Effector CD4-positive, alpha-beta T cell (primary cell): Measurements from ENCODE around the gene VMAC.

Experiments
- DNase-seq: peaks from one replicate; pipeline ENCODE4 v3.0.0-alpha.2; 2020

VMAC gene

GRCh38 chr19:5905114-5905778 lies 574 bp downstream of the VMAC start:
- no peak for DNase-seq

DNA sequence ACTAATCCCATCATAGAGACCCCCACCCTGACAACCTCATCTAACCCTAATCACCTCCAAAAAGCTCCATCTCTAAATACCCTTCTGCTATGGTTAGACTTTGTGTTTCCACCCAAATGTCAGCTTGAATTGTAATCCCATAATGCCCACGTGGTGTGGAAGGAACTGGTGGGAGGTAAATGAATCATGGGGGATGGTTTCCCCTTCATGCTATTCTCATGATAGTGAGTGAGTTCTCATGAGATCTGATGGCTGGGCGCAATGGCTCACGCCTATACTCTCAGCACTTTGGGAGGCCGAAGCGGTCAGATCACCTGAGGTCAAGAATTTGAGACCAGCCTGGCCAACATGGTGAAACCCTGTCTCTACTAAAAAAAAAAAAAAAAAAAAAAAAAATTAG lies 2.6 kb downstream of the VMAC start:
- DNase-seq = no peak

DNA sequence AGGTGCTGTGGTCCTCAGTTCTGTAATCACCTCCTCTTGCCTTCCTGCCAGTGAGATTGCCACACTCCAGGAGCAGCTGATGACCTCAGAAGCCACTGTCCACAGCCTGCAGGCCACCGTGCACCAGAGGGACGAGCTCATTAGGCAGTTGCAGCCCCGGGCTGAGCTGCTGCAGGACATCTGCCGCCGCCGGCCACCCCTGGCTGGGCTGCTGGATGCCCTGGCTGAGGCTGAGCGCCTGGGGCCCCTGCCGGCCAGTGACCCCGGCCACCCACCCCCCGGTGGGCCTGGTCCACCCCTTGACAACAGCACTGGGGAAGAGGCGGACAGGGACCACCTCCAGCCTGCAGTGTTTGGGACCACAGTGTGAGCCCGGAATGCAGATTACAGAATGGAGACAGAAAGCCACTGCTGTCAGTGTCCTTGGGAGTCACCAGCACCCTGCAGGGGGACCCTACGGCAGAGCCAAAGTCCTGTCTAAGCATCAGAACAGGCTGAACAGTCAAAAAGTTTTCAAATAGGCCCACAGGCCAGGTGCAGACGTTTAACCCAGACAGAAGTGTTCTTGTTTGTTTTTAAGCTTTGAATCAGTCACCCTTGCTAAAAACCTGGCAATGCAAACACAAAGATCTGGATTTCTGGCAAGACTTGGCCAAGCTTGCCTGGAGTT lies 4.2 kb downstream of the VMAC start:
- DNase-seq = no peak

DNA sequence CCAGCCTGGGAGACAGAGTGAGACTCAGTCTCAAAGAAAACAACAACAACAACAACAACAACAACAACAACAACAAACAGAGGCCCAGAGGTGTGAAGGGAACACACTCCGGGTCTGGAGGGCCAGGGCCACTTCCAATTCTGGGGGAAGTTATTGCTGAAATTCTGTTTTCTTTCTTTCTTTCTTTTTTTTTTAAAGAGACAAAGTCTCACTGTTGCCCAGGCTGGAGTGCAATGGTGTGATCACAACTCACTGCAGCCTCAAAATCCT lies 5.9 kb downstream of the VMAC start:
- DNase-seq = no peak

DNA sequence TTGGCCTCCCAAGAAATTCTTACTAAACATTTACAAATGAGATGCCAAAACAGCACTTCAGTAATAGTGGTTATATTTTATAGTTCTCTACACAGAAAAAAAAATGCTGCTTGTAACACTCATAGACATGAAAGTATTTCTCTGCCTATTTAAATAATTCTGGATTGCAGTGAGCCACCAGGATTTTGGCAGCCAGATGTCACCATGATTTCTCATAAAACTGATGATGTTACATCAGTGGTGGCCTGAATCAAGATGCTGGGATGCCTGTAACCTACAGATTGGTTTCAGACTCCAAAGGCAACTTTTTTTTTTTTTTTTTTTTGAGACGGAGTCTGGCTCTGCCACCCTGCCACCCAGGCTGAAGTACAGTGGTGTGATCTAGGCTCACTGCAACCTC lies 6.7 kb downstream of the VMAC start:
- DNase-seq = no peak

- DNase-seq = no peak
These were observed 9.2 kb downstream of the VMAC start, which contains the start of gene CAPS for GRCh38 chr19:5913739-5914357. Gene CAPS, plus strand, starts transcription at chr19:5914254. Its CDS starts 153 bp downstream, at chr19:5914407.

GRCh38 chr19:5914358-5914774 lies 9.7 kb downstream of the VMAC start:
- DNase-seq = no peak

DNA sequence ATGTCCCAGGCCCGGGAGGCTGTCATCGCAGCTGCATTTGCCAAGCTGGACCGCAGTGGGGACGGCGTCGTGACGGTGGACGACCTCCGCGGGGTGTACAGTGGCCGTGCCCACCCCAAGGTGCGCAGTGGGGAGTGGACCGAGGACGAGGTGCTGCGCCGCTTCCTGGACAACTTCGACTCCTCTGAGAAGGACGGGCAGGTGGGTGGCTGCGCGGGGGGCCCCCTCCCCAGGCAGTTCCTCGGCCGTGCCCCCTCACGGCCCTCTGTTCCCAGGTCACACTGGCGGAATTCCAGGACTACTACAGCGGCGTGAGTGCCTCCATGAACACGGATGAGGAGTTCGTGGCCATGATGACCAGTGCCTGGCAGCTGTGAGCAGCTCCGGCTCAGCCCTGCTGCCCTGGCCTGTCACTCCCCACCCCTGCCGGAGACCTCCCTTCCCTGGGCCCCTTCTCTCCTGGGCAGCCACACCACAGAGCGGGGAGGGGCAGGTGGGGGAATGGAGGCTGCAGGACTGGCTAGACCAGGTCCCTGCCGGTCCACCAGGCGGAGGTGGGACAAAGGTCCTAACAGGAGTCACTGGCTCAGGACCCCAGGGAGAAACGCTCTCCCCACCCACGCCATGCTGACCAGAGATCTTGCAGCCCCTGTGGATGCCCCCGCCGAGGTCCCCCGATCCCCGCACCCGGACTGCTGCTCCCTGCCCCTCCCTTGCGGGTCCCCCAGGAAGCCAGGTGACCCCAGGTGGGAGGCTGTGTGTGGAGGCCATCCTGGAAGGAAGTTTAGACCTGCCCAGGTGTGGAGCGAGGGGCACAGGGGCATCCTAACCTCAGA lies 10.5 kb downstream of the VMAC start:
- no peak for DNase-seq

DNA sequence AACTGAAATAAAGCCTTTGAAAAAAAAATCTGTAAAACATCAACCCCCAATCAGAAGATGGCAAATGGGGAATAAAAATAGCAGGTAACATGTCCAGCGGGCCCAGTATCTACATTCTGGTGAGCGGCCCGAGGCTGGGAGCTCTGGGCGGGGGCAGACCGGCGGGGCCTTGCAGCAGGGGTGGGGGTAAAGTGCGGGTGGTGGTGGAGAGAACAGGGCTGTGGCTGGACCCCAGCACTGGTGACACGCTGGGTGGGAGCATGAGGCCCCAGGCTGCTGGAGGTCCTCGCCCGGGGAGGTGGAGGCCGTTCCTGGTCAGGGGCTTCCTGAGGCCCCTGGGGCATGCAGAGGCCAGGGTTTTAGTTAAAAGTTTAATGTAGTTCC lies 11.1 kb downstream of the VMAC start:
- no peak for DNase-seq

DNA sequence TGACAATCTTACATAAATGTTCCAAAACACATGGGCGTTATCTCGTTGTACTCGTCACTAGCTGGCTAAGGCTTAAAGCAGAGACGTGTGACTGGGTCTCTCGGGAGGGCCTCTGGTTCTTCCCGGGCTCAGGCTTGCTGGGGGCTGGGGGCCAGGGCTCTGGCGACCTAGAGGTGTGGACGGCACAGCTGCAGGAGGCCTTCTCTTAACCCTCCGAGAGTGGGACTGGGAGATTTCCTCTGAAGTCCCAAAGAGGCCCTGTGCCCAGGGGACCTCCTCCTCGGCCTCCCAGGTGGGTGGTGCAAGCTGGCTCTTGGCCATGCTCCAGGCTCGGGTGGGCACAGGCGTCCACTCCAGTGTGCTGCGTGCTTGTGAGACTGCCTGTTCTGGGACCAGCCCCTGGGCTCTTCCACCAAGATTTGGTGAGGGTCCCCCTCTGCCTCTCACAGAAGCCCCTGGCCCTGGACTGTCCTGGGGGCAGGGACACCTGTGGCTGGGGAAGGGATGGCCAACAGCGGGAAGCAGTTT lies 11.6 kb downstream of the VMAC start:
- DNase-seq = no peak

DNA sequence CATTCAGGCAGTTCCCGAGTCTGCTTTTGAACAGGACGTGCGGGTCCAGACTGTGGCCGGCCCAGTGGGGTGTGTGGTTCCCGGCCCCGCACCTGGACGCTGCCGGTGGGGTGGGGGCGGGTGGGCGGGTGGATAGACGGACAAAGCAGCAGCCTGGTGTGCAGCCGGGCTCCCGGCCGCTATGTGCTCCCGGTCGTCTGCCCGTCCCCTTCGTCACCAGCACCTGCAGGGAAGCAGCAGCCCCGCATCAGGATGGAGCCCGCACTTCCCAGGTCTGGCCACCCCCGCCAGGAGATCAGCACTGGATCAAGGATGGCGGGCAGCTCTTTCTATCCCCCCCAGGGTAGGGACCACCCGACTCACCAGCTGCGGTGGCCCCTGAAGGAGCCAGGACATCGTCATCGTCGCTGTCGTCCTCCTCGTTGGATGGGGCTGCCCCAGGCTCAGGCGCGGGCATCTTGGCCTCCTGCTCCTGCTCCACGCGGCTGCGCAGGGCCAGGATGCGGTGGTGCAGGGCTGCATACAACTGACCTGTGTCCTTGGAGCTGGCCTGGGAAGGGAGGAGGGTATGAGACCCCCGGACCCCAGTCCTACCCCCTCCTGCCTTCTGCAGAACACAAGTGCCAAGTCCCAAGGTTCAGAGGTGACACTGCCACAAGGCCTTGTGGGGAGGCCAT lies 12.9 kb downstream of the VMAC start:
- DNase-seq = no peak

GRCh38 chr19:5918463-5919079 lies 13.9 kb downstream of the VMAC start:
- no peak for DNase-seq

GRCh38 chr19:5921516-5922160 lies 17.0 kb downstream of the VMAC start:
- DNase-seq = no peak

DNA sequence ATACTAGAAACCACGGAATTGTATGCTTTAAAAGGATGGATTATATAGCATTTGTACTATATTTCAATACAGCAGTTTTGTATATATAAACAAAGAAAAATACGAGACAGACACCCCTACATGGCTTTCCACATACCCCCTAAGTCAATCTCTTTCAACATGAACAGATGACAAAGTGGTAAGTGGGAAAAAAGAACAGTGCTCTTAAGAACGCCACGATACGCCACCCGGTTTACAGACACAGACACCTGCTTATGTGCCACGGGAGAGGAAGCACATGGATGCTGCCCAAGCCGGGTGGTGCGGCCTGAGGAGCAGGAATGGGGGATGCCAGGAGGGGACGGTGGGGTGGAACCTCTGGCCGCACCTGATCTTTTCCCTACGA lies 17.5 kb downstream of the VMAC start:
- no peak for DNase-seq

DNA sequence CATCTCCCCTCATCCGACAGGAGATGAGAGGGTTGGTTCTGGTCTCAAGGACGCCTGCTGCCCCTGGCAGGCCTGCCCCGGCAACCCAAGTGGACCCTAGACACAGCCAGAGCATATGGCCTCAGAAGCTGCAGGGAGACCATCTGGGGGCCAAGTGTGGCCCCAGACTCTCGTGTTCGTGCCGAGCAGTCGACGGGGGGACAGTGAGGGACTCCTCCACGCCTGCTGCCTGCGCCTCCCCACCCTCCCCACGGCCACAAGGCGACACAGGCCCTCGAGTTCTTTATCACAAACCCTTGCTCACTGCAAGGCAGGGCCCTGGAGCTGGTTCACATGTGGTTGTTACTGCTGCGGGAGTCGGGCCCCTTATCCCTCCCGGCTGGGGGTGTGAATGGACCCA lies 18.7 kb downstream of the VMAC start:
- DNase-seq = no peak

DNA sequence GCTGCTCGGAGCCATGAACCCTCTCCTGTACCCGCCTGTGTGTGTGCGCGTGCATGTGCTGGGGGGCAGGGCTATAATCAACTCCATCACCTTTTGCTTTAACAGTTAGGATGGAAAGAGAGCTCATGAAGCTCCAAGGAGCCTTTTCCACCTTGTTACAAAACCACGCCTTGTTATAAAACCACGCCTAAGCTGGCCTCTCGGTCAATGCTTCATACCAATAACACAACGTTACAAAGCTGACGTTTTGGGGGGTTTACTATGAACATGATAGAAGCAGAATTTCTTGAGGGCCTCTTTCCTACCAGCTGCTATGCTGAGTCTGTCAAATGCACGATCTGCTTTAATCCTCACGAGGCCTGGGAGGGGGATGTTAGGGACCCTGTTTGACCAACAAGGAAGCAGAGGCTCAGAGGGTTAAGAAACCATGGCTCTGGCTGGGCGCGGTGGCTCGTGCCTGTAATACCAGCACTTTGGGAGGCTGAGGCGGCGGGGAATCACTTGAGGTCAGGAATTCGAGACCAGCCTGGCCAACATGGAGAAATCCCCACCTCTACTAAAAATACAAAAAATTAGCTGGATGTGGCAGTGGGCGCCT lies 21.3 kb downstream of the VMAC start:
- no peak for DNase-seq

- DNase-seq = no peak
These were observed 22.2 kb downstream of the VMAC start for GRCh38 chr19:5926641-5927440.

- DNase-seq = no peak
These were observed 22.8 kb downstream of the VMAC start for GRCh38 chr19:5927441-5927821.

DNA sequence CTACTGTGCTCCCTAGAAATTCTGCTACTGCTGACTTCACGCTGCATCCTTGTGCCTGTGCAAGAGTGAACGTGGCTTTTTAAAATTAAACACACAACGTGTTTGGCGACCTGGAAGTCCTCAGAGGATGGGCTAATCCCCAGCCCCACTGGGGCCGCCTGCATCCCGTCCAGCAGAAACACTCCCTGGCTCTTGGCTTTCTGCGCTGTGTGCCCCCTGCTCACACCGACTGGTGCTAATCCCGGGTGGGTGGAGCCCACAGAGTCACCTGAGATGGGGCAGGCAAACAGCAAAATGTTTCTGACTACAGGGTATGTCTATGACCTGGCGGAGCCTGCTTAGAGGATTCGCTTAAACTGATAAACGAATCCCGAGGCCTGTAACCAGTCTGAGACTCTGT lies 24.5 kb downstream of the VMAC start:
- DNase-seq = no peak

GRCh38 chr19:5929625-5930024 lies 25.0 kb downstream of the VMAC start:
- DNase-seq = no peak

- DNase-seq = no peak
These were observed 26.6 kb downstream of the VMAC start for GRCh38 chr19:5931251-5931650.
